ENCODE measurements around the gene IFT25. TPM values are rescaled to one million over a fixed set of nuclear protein-coding genes. Genes with fewer than 3 reads are reported as not detected.

IFT25 gene
- total and polyA plus RNA-seq, 2 experiments from 2014 or later, result 28.2 to 109 TPM

DNA sequence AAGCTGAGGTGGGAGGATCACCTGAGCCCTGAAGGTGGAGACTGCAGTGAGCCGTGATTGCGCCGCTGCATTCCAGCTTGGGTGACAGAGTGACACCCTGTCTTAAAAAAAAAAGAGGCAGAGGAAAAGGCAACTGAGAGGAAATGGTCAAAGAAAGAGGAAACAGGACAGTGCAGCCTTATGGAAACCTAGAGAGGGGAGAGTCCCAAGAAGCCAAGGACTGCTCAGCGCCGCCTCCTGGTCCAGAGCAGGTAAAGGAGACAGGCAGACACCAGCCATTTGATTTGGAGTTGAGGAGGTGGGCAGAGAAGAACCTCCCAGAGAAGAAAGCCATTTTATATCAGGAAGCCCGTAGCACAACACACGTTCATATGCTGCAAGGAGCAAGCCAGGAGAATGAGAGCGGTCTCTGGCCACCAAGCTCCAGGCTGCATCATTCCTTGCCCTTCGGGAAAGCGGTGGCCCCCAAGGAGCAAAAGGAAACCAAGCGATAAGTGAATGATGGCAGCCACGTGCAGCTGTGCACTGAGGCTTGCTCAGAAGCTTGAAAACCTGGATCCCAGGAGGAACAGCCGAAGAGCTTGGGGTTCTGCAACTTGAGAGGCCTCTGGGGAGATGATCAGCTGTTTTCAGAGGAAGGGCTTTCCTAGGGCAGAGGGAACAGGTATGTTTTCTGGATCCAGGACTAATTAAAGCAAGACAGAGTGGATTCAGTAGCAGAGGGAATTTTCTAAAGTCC, 34.4 kb upstream of the IFT25 start:
- Histone ChIP-seq H3K79me2 (replicated peaks; ENCODE audit: insufficient read depth) (no peaks in the 10 kb centered on the region), H3K9me2 (ENCODE audit: insufficient read depth) (no peaks in the 10 kb centered on the region), H3F3A (replicated peaks; ENCODE audit: low read depth) (no peaks in the 10 kb centered on the region), H3K27ac (ENCODE audit: low read depth) (no peak overlapping the region), H3K4me1 (ENCODE audit: insufficient read depth) (peaks cover 15% of the 10 kb centered on the region), H3K4me3 (no peak overlapping the region), H2AFZ (peak overlapping the region; percentile 95), H3K27me3 (ENCODE audit: insufficient read depth) (no peaks in the 10 kb centered on the region), H3K4me2 (no peak overlapping the region), H3K36me3 (ENCODE audit: insufficient read depth) (no peaks in the 10 kb centered on the region), H4K20me1 (replicated peaks; ENCODE audit: insufficient read depth) (no peaks in the 10 kb centered on the region)
- peak; percentile 36 to 59 for TF ChIP-seq CTCF (conservative IDR thresholded peaks at IDR 0.05; ENCODE audit: low read depth in 2 of 2)
- no peak for TF ChIP-seq NANOG (IDR thresholded peaks at IDR 0.05; ENCODE audit: borderline replicate concordance)
- no peaks in the 10 kb centered on the region; the same call in 2 of the 3 replicates for H3K36me3 Mint-ChIP-seq (ENCODE audit: low read depth)
- peak; percentile 46 for ATAC-seq
- peak; percentile 46 for DNase-seq (ENCODE audit: low spot score)
- no peaks in the 10 kb centered on the region for H3K9me3 Mint-ChIP-seq
- peaks cover 26% of the 10 kb centered on the region for H3K4me1 Mint-ChIP-seq
- peaks cover 2% of the 10 kb centered on the region for H3K27me3 Mint-ChIP-seq (ENCODE audit: insufficient read depth, low read depth, poor library complexity)
- H3K4me3 Mint-ChIP-seq, result no peak overlapping the region
- no peak overlapping the region for H3K27ac Mint-ChIP-seq

GRCh38 chr1:53975861-53976260, 30.4 kb upstream of the IFT25 start:
- Histone ChIP-seq H3K36me3 (ENCODE audit: insufficient read depth) (no peaks in the 10 kb centered on the region), H3K79me2 (replicated peaks; ENCODE audit: insufficient read depth) (no peaks in the 10 kb centered on the region), H3K27me3 (ENCODE audit: insufficient read depth) (no peaks in the 10 kb centered on the region), H3K9me2 (ENCODE audit: insufficient read depth) (no peaks in the 10 kb centered on the region), H2AFZ (no peak overlapping the region), H4K20me1 (replicated peaks; ENCODE audit: insufficient read depth) (0 out of 2 replicates have a peak, but pooled peaks cover 3% of the 10 kb centered on the region), H3K4me1 (ENCODE audit: insufficient read depth) (no peaks in the 10 kb centered on the region; the same call in 1 of the 2 replicates), H3K27ac (ENCODE audit: low read depth) (no peak overlapping the region), H3K4me2 (no peak overlapping the region), H3K4me3 (no peak overlapping the region), H3F3A (replicated peaks; ENCODE audit: low read depth) (no peaks in the 10 kb centered on the region)
- Mint-ChIP-seq H3K4me3 (no peak overlapping the region), H3K27me3 (ENCODE audit: insufficient read depth, low read depth, poor library complexity) (peaks cover 2% of the 10 kb centered on the region), H3K36me3 (ENCODE audit: low read depth) (peaks cover 3% of the 10 kb centered on the region; the same call in 1 of the 3 replicates), H3K4me1 (peaks cover 7% of the 10 kb centered on the region), H3K27ac (no peak overlapping the region), H3K9me3 (no peaks in the 10 kb centered on the region)
- DNase-seq (ENCODE audit: low spot score) (no peak), ATAC-seq (no peak)
- TF ChIP-seq ZNF462 (CRISPR knock-in tag; IDR thresholded peaks at IDR 0.05) (no peak), NANOG (IDR thresholded peaks at IDR 0.05; ENCODE audit: borderline replicate concordance) (no peak), CREB1 (CRISPR knock-in tag; IDR thresholded peaks at IDR 0.05; ENCODE audit: low read depth) (no peak), STAT1 (IDR thresholded peaks at IDR 0.05; ENCODE audit: unreplicated experiment) (no peak), CTCF (conservative IDR thresholded peaks at IDR 0.05; ENCODE audit: low read depth in 2 of 2) (no peak), POLR2AphosphoS5 (IDR thresholded peaks at IDR 0.05; ENCODE audit: low read depth) (no peak)

Data from GM23338 (cell line).